ENCODE data around the gene ARHGAP4.

Gene ARHGAP4

DNA sequence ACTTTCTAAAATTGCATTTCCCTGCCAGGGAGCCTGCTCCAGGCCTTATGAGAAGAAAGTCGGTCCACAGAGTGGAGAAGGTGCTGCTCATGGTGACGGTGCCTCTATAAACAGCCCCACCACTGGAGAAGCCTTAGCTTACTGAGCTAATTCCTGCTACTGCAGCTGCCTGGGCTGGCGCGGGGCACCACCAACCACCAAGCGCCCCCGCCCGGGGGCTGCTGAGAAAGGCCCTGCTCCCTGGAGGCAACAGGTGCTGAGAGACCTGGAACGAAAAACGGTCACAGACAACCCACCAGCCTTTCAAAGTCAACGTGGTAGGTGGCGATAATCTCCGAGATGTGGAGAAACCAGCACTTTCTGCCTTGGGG is 42.7 kb upstream of the ARHGAP4 start:
- TF ChIP-seq POLR2A (IDR thresholded peaks at IDR 0.05; ENCODE audit: low read depth, low read length) = no peak
- FAIRE-seq (no peak), DNase-seq (ENCODE audit: insufficient read length, low spot score) (no peak)

GRCh38 chrX:153968255-153968654 is 42.2 kb upstream of the ARHGAP4 start:
- FAIRE-seq (no peak), DNase-seq (ENCODE audit: insufficient read length, low spot score) (no peak)
- no peak for TF ChIP-seq POLR2A (IDR thresholded peaks at IDR 0.05; ENCODE audit: low read depth, low read length)

- TF ChIP-seq POLR2A (IDR thresholded peaks at IDR 0.05; ENCODE audit: low read depth, low read length) = no peak
- FAIRE-seq (no peak), DNase-seq (ENCODE audit: insufficient read length, low spot score) (no peak)
Measured at GRCh38 chrX:153967536-153968224, 41.6 kb upstream of the ARHGAP4 start.

DNA sequence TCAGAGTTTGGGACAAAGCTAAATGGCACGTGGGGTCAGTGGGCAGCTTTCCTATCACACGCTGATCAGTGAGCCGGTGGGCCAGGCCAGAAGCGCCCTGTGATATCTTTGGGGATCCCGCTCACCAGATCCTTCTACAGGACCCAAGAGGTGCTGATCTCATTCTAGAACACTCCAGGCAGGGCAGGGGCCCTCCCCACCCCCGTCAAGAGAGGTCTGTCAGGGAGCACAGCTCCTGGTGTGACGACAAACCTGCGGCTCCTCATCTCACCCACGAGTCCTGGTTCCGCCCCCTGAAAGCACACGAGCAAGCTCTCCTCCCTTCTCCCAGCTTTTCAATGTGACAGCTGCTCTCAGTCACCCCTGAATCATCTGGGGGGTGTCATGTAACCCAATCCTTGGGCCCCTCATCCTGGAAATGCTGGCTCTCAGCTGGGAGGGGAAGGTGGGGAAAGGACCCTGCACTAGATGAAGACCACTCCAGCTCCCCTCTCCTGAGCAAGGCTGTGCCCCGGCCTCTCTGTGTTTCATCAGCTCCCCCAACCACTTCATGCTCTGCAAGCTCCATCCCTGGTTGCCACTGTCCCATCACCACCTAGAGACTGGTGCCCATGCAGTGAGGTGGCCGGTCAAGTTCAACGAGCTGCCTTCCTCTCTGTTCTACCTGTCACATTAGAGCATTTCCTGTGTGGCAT is 40.9 kb upstream of the ARHGAP4 start:
- DNase-seq (ENCODE audit: insufficient read length, low spot score) = no peak
- TF ChIP-seq POLR2A (IDR thresholded peaks at IDR 0.05; ENCODE audit: low read depth, low read length) = no peak
- FAIRE-seq = no peak

- no peak for TF ChIP-seq POLR2A (IDR thresholded peaks at IDR 0.05; ENCODE audit: low read depth, low read length)
- DNase-seq (ENCODE audit: insufficient read length, low spot score) (no peak), FAIRE-seq (no peak)
Measured at GRCh38 chrX:153966283-153966688, 40.2 kb upstream of the ARHGAP4 start.

- no peak for TF ChIP-seq POLR2A (IDR thresholded peaks at IDR 0.05; ENCODE audit: low read depth, low read length)
Measured at GRCh38 chrX:153965406-153965805, 39.3 kb upstream of the ARHGAP4 start.

GRCh38 chrX:153964105-153964504 is 38.0 kb upstream of the ARHGAP4 start:
- DNase-seq (ENCODE audit: insufficient read length, low spot score) (no peak), FAIRE-seq (no peak)
- no peak for TF ChIP-seq POLR2A (IDR thresholded peaks at IDR 0.05; ENCODE audit: low read depth, low read length)

More at GRCh38 chrX:153965406-153965805, 39.3 kb upstream of the ARHGAP4 start:
- DNase-seq (ENCODE audit: insufficient read length, low spot score) (no peak), FAIRE-seq (no peak)

DNA sequence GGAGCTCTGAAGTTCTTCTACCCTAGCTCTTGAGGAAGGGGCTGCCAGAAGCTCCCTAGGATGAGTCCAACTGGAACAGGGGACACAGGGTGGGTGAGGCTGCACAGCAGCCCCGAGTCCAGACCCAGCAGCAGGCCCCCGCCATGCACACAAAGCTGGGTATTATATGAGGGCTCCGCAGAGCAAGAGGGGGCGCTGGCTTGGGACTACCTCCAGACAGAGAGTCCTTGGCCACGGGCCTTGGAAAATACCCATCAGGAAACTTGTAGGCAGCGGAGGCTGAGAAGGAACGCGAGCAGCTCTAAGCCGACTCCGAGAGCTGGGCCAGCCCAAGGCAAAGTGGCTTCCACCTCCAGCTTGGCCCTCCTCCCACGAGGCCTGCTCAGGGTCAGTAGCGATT is 37.5 kb upstream of the ARHGAP4 start:
- no peak for TF ChIP-seq POLR2A (IDR thresholded peaks at IDR 0.05; ENCODE audit: low read depth, low read length)
- FAIRE-seq (no peak), DNase-seq (ENCODE audit: insufficient read length, low spot score) (no peak)

GRCh38 chrX:153961292-153961691 is 35.2 kb upstream of the ARHGAP4 start:
- FAIRE-seq (no peak), DNase-seq (ENCODE audit: insufficient read length, low spot score) (no peak)
- TF ChIP-seq POLR2A (IDR thresholded peaks at IDR 0.05; ENCODE audit: low read depth, low read length) = no peak

DNA sequence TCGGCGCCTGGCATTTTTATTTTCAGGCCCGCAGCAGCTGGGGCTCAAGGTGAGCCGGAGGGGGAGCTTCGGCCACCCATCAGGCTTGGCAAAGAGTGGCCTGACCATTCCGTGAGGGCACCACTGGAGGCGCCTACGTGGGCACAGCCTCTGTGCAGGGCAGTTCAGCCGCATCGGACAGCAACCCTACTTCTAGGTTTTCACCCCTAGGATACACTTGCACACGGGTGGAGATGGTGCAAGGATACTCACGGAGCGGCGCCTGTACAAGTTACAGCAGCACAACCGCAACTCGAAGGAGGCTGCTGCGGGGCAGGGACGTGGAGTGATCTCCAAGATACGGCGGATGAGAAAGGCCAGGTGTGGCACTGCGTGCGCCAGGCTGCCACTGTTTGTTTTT is 34.7 kb upstream of the ARHGAP4 start:
- no peak for TF ChIP-seq POLR2A (IDR thresholded peaks at IDR 0.05; ENCODE audit: low read depth, low read length)
- DNase-seq (ENCODE audit: insufficient read length, low spot score) (no peak), FAIRE-seq (no peak)

GRCh38 chrX:153960077-153960476 is 34.0 kb upstream of the ARHGAP4 start:
- TF ChIP-seq POLR2A (IDR thresholded peaks at IDR 0.05; ENCODE audit: low read depth, low read length) = no peak
- DNase-seq (ENCODE audit: insufficient read length, low spot score) (no peak), FAIRE-seq (no peak)

DNA sequence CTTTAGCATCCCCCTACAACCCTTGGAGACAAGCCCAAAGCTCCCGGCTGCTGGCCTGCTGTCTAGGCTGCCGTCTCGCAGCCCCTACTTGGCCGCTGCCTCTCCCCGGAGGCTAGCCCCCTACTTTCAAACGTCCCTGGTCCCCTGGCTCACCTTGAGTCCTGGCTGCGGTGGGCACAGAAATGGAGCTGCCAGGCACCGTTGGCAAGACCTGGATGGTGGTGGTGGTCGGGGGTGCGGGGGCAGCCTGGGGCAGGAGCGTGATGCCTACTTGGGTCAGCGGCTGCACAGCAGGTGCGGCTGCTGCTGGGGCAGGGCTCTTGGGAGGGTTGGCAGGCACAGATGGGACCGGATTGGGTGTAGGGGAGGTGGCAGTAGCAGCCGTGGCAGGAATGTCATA is 33.6 kb upstream of the ARHGAP4 start:
- no peak for DNase-seq (ENCODE audit: insufficient read length, low spot score)
- FAIRE-seq = no peak
- no peak for TF ChIP-seq POLR2A (IDR thresholded peaks at IDR 0.05; ENCODE audit: low read depth, low read length)

- FAIRE-seq (no peak), DNase-seq (ENCODE audit: insufficient read length, low spot score) (no peak)
- TF ChIP-seq POLR2A (IDR thresholded peaks at IDR 0.05; ENCODE audit: low read depth, low read length) = no peak
Measured at GRCh38 chrX:153958605-153959004, 32.5 kb upstream of the ARHGAP4 start.

- TF ChIP-seq POLR2A (IDR thresholded peaks at IDR 0.05; ENCODE audit: low read depth, low read length) = no peak
- no peak for DNase-seq (ENCODE audit: insufficient read length, low spot score)
- FAIRE-seq = no peak
Measured at GRCh38 chrX:153957224-153957623, 31.2 kb upstream of the ARHGAP4 start.

All from H54 (cell line).